ENCODE measurements around the gene FGGY. TPM values are rescaled to one million over a fixed set of nuclear protein-coding genes. Genes with fewer than 3 reads are reported as not detected.

The FGGY gene
- total RNA-seq, 1 donor from 2014 or later, result 18.2 TPM

DNA sequence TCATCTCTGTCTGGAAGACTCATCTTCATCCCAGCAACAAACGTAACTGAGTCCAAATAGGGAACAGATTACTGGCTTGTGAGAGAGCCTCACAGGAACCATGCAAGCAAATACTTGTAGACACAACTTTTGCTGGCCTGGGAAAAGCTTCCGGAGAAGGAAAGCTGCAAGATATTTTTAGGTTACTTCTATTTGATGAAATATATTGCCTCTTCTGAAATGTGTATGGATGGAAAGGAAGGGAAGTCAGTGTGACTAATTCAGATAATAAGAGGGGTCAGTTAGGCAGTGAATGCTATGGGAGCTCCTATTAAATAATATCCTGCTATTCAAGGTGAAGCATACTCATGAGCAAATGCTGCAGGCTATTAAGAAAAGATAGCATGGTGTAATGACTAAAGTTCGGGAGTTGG, 20.4 kb upstream of the FGGY start:
- no peak for DNase-seq (ENCODE audit: low spot score, unreplicated experiment)
- H3K36me3 Mint-ChIP-seq (ENCODE audit: insufficient read depth), result no peaks in the 10 kb centered on the region
- no peak overlapping the region for H3K27ac Mint-ChIP-seq
- no peak overlapping the region for H3K4me3 Mint-ChIP-seq (ENCODE audit: low read depth)
- no peaks in the 10 kb centered on the region for H3K9me3 Mint-ChIP-seq (ENCODE audit: low read depth)
- TF ChIP-seq, protein P1, sequence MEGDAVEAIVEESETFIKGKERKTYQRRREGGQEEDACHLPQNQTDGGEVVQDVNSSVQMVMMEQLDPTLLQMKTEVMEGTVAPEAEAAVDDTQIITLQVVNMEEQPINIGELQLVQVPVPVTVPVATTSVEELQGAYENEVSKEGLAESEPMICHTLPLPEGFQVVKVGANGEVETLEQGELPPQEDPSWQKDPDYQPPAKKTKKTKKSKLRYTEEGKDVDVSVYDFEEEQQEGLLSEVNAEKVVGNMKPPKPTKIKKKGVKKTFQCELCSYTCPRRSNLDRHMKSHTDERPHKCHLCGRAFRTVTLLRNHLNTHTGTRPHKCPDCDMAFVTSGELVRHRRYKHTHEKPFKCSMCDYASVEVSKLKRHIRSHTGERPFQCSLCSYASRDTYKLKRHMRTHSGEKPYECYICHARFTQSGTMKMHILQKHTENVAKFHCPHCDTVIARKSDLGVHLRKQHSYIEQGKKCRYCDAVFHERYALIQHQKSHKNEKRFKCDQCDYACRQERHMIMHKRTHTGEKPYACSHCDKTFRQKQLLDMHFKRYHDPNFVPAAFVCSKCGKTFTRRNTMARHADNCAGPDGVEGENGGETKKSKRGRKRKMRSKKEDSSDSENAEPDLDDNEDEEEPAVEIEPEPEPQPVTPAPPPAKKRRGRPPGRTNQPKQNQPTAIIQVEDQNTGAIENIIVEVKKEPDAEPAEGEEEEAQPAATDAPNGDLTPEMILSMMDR (IDR thresholded peaks at IDR 0.05; ENCODE audit: unreplicated experiment), result no peak
- no peaks in the 10 kb centered on the region for H3K27me3 Mint-ChIP-seq
- H3K4me1 Mint-ChIP-seq (ENCODE audit: low read depth), result no peaks in the 10 kb centered on the region

DNA sequence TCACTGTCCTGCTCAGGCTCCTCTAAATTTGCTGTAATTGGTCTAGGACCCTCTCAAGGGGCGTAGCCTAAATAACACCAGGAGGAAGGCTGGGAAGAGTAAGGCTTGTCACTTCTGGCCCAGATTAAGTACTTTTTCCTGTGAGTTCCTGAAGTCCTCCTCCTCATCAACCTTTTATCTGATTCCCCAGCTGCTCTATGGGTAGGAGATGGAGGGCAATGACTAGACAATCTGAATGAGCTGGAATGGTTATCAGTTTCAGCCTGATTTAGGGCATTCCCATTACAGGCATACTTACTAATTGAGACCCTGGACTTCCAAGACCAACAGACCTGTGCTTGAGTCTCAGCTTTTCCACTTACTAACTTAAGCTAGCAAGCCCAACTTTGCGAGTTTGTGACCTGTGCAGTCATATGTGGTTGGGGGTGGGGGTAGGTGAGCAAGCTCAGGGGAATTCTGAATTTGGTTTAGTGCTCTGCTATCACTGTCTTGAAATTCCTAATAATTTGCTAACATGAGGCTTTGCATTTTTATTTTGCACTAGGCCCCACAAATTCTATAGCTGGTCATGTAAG, 18.0 kb upstream of the FGGY start:
- DNase-seq (ENCODE audit: low spot score, unreplicated experiment), result no peak
- Mint-ChIP-seq H3K27me3 (no peaks in the 10 kb centered on the region), H3K27ac (no peak overlapping the region), H3K9me3 (ENCODE audit: low read depth) (no peaks in the 10 kb centered on the region), H3K4me1 (ENCODE audit: low read depth) (no peaks in the 10 kb centered on the region), H3K36me3 (ENCODE audit: insufficient read depth) (no peaks in the 10 kb centered on the region), H3K4me3 (ENCODE audit: low read depth) (no peak overlapping the region)
- TF ChIP-seq, protein P1 (IDR thresholded peaks at IDR 0.05; ENCODE audit: unreplicated experiment), result no peak

DNA sequence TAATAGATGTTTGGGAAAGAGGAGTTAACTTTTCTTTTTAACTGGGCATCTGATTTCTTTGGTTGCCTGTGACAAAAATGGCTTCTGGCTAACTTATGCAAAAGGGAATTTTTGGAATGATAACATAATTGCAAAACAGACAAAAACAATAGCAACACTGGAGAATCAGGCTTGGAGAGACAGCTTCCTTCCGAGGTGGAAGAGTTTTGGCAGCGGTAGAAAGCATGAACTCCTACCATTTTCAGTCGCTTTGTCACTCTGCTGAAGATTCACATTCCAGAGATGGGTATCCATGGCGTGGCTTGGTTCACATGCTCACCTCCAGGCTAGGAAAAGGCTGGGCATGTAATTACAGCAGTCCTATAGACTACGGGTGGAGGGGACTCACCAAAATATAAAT, 17.2 kb upstream of the FGGY start:
- TF ChIP-seq, protein P1 (IDR thresholded peaks at IDR 0.05; ENCODE audit: unreplicated experiment), result no peak
- H3K4me3 Mint-ChIP-seq (ENCODE audit: low read depth), result no peak overlapping the region
- no peaks in the 10 kb centered on the region for H3K4me1 Mint-ChIP-seq (ENCODE audit: low read depth)
- no peaks in the 10 kb centered on the region for H3K36me3 Mint-ChIP-seq (ENCODE audit: insufficient read depth)
- H3K27ac Mint-ChIP-seq, result no peak overlapping the region
- no peak for DNase-seq (ENCODE audit: low spot score, unreplicated experiment)
- H3K27me3 Mint-ChIP-seq, result no peaks in the 10 kb centered on the region
- H3K9me3 Mint-ChIP-seq (ENCODE audit: low read depth), result no peaks in the 10 kb centered on the region

DNA sequence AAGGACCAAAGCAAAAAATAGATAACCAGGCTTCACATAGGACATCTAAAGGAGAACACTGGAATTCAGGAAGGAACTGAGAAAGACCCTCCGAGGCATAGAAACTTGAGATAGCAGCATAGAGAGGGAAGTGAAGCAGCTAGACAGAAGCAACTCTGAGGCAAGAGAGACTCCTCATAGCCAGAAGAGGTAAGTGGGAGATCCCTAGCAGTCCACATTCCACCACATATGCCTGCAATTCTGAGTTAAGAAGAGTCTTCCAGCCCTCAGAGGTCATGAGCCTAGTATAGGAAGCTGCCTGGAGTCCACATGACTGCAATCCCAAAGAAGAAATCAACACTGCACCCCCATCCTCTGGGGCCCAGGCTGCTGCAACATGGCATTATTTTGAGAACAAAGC, 13.9 kb upstream of the FGGY start:
- no peak overlapping the region for H3K27ac Mint-ChIP-seq
- DNase-seq (ENCODE audit: low spot score, unreplicated experiment), result no peak
- H3K36me3 Mint-ChIP-seq (ENCODE audit: insufficient read depth), result no peaks in the 10 kb centered on the region
- no peaks in the 10 kb centered on the region for H3K9me3 Mint-ChIP-seq (ENCODE audit: low read depth)
- H3K27me3 Mint-ChIP-seq, result no peaks in the 10 kb centered on the region
- H3K4me3 Mint-ChIP-seq (ENCODE audit: low read depth), result no peak overlapping the region
- TF ChIP-seq, protein P1 (IDR thresholded peaks at IDR 0.05; ENCODE audit: unreplicated experiment), result no peak
- H3K4me1 Mint-ChIP-seq (ENCODE audit: low read depth), result no peaks in the 10 kb centered on the region

DNA sequence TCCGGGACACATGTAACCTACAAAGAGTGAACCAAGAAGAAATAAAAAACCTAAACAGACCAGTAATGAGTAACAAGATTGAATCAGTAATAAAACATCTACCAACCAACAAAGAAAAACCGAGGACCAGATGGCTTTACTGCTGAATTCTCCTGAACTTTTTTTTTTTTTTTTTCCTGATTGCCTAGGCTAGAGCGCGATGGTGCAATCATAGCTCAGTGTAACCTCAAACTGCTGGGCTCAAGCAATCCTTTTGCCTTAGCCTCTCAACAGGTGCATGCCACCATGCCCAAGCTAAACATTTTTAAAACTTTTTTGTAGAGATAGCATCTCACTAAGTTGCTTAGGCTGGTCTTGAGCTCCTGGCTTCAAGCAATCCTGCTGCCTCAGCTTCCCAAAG, 11.2 kb upstream of the FGGY start:
- TF ChIP-seq, protein P1 (IDR thresholded peaks at IDR 0.05; ENCODE audit: unreplicated experiment), result no peak
- Mint-ChIP-seq H3K4me3 (ENCODE audit: low read depth) (no peak overlapping the region), H3K9me3 (ENCODE audit: low read depth) (no peaks in the 10 kb centered on the region), H3K27me3 (no peaks in the 10 kb centered on the region), H3K4me1 (ENCODE audit: low read depth) (no peaks in the 10 kb centered on the region), H3K36me3 (ENCODE audit: insufficient read depth) (no peaks in the 10 kb centered on the region), H3K27ac (no peak overlapping the region)
- no peak for DNase-seq (ENCODE audit: low spot score, unreplicated experiment)
